Liver (tissue), 9 donors: ENCODE data around the gene TFB2M. TPM values are rescaled to one million over a fixed set of nuclear protein-coding genes. Genes with fewer than 3 reads are reported as not detected.

Experiments used
- DNase-seq: peaks from one replicate; pipeline ENCODE4 v3.0.0-alpha.2; 2017; ENCODE audit warnings: low spot score
- H3K27ac ChIP-seq, 2 donors: one replicate each; pipeline ENCODE4 v1.7.0; 2013; ENCODE audit warnings: inconsistent platforms in 2 of 2, low read length in 2 of 2, control low read depth in 1 of 2, low read depth in 1 of 2, mild to moderate bottlenecking in 1 of 2
- H3K27me3 ChIP-seq, 4 donors: one replicate each; pipeline versions ENCODE4 v1.6.1 to v1.7.0; 2013; ENCODE audit warnings: low read length in 3 of 4, inconsistent platforms in 1 of 4, mild to moderate bottlenecking in 1 of 4, moderate library complexity in 1 of 4; ENCODE audit not compliant: control insufficient read depth in 4 of 4, insufficient read depth in 4 of 4
- H3K36me3 ChIP-seq, 4 donors: one replicate each; pipeline versions ENCODE4 v1.6.1 to v1.7.0; 2013; ENCODE audit warnings: low read length in 3 of 4, mild to moderate bottlenecking in 3 of 4, low read depth in 1 of 4, moderate library complexity in 1 of 4; ENCODE audit not compliant: control insufficient read depth in 4 of 4, insufficient read depth in 3 of 4
- H3K4me1 ChIP-seq, 4 donors: one replicate each; pipeline versions ENCODE4 v1.6.1 to v1.7.0; 2013; ENCODE audit warnings: low read length in 3 of 4, mild to moderate bottlenecking in 3 of 4, moderate library complexity in 1 of 4; ENCODE audit not compliant: control insufficient read depth in 4 of 4, insufficient read depth in 4 of 4
- H3K4me3 ChIP-seq, 3 donors: one replicate each; pipeline versions ENCODE4 v1.6.1 to v1.7.0; 2013; ENCODE audit warnings: low read length in 3 of 3, control low read depth in 1 of 3, low read depth in 1 of 3, mild to moderate bottlenecking in 1 of 3
- H3K9ac ChIP-seq, 2 donors: one replicate each; pipeline ENCODE4 v1.7.0; 2013; ENCODE audit warnings: low read length in 2 of 2, mild to moderate bottlenecking in 2 of 2, moderate library complexity in 2 of 2, control low read depth in 1 of 2, low read depth in 1 of 2
- H3K9me3 ChIP-seq, 4 donors: one replicate each; pipeline versions ENCODE4 v1.6.1 to v1.7.0; 2013; ENCODE audit warnings: low read length in 3 of 4; ENCODE audit not compliant: control insufficient read depth in 4 of 4
- ATF3 ChIP-seq: IDR thresholded peaks from 2 replicates; pipeline ENCODE4 v1.6.1; 2016; ENCODE audit warnings: antibody characterized with exemption
- CTCF ChIP-seq: fragments of 150-350 bp; IDR thresholded peaks from 2 replicates; pipeline ENCODE4 v1.5.1; 2017; ENCODE audit warnings: improper control_type of control experiment, low read depth, low read length; ENCODE audit not compliant: missing input control
- EGR1 ChIP-seq, 2 donors: IDR thresholded peaks; 2 replicates each; pipeline ENCODE4 v1.6.1; 2016 to 2018; ENCODE audit warnings: antibody characterized with exemption in 2 of 2, low read depth in 2 of 2
- FOXA1 ChIP-seq: IDR thresholded peaks from 2 replicates; pipeline ENCODE4 v1.6.1; 2016; ENCODE audit warnings: antibody characterized with exemption
- FOXA2 ChIP-seq: IDR thresholded peaks from 2 replicates; pipeline ENCODE4 v1.6.1; 2016; ENCODE audit warnings: antibody characterized with exemption
- GABPA ChIP-seq, 2 donors: IDR thresholded peaks in 1 of 2; conservative IDR thresholded peaks in 1 of 2; 2 replicates each; pipeline ENCODE4 v1.6.1; 2016; ENCODE audit warnings: antibody characterized with exemption in 2 of 2, mild to moderate bottlenecking in 1 of 2, moderate library complexity in 1 of 2
- HNF4A ChIP-seq, 2 donors: conservative IDR thresholded peaks; 2 replicates each; pipeline ENCODE4 v1.6.1; 2016; ENCODE audit warnings: antibody characterized with exemption in 2 of 2, mild to moderate bottlenecking in 2 of 2
- HNF4G ChIP-seq: IDR thresholded peaks from 2 replicates; pipeline ENCODE4 v1.6.1; 2016; ENCODE audit warnings: antibody characterized with exemption
- JUND ChIP-seq, 2 donors: IDR thresholded peaks; 2 replicates each; pipeline ENCODE4 v1.6.1; 2016; ENCODE audit warnings: antibody characterized with exemption in 2 of 2
- MAX ChIP-seq: IDR thresholded peaks from 2 replicates; pipeline ENCODE4 v1.6.1; 2016; ENCODE audit warnings: antibody characterized with exemption
- NR2F2 ChIP-seq: IDR thresholded peaks from 2 replicates; pipeline ENCODE4 v1.6.1; 2016; ENCODE audit warnings: antibody characterized with exemption
- RAD21 ChIP-seq, 2 donors: IDR thresholded peaks; 2 replicates each; pipeline ENCODE4 v1.6.1; 2016; ENCODE audit warnings: antibody characterized with exemption in 2 of 2, mild to moderate bottlenecking in 2 of 2
- RXRA ChIP-seq, 2 donors: IDR thresholded peaks; 2 replicates each; pipeline ENCODE4 v1.6.1; 2017 to 2018; ENCODE audit warnings: antibody characterized with exemption in 2 of 2, mild to moderate bottlenecking in 1 of 2
- SP1 ChIP-seq: IDR thresholded peaks from 2 replicates; pipeline ENCODE4 v1.6.1; 2018; ENCODE audit warnings: antibody characterized with exemption, mild to moderate bottlenecking
- TAF1 ChIP-seq: conservative IDR thresholded peaks from 2 replicates; pipeline ENCODE4 v1.6.1; 2016; ENCODE audit warnings: antibody characterized with exemption, mild to moderate bottlenecking
- YY1 ChIP-seq: IDR thresholded peaks from 2 replicates; pipeline ENCODE4 v1.6.1; 2016; ENCODE audit warnings: antibody characterized with exemption, mild to moderate bottlenecking
- ZBTB33 ChIP-seq: IDR thresholded peaks from 2 replicates; pipeline ENCODE4 v1.6.1; 2016; ENCODE audit warnings: antibody characterized with exemption
- WGBS: extraction: QIAGEN DNeasy Blood & Tissue Kit; methylation state at CpG from one replicate; pipeline ENCODE4 v1.1.7; 2013; 5-methylcytosine and 5-hydroxymethylcytosine counted together
- polyA plus RNA-seq, 2 donors: library from polyadenylated mRNA; stranded (reverse) in 1 of 2; unstranded in 1 of 2; fragments of 200-250 nt in 1 of 2; fragments of >200 nt in 1 of 2; fragmentation: Nextera tagmentation in 1 of 2; extraction: Ambion mirVana in 1 of 2; gene quantifications; one replicate each; pipeline versions ENCODE4 v1.2.1 to v1.2.3, GENCODE V29; 2013 to 2015
- total RNA-seq, 2 donors: library from RNA; depleted of rRNA; stranded (reverse); fragments of >200 nt; gene quantifications; one replicate each; pipeline ENCODE4 v1.2.3, GENCODE V29; 2014
- donor health status: healthy.
- donor health status: healthy.
- donor health status: healthy.
- donor health status: healthy.
- donor health status: healthy.

TFB2M gene
- total and polyA plus RNA-seq, 4 donors = 15.0 to 26.4 (median 23.5) TPM

- TF ChIP-seq RAD21 (IDR thresholded peaks at IDR 0.05) = no peak
- no peak for TF ChIP-seq EGR1 (IDR thresholded peaks at IDR 0.05; ENCODE audit: low read depth in 2 of 2)
- TF ChIP-seq YY1 = no peak
- no peak for TF ChIP-seq NR2F2
- TF ChIP-seq FOXA2 = no peak
- no peak for TF ChIP-seq ATF3
- no peak for TF ChIP-seq FOXA1
- TF ChIP-seq CTCF = no peak
- TF ChIP-seq SP1 = no peak
- peaks cover 9 to 23% (median 14%) of the 10 kb centered on the region in 4 donors for H3K9me3 ChIP-seq
Observed at GRCh38 chr1:246518456-246519205, 47.4 kb downstream of the TFB2M start.

GRCh38 chr1:246517391-246517790 is 48.7 kb downstream of the TFB2M start:
- H3K27me3 ChIP-seq = no peaks in the 10 kb centered on the region
- H3K27ac ChIP-seq = no peak overlapping the region
- DNase-seq = no peak
- 86% methylated on average over 7 of the region's 7 CpGs for WGBS
- H3K36me3 ChIP-seq = no peaks in the 10 kb centered on the region
- TF ChIP-seq GABPA (IDR thresholded peaks at IDR 0.05 in 1 of 2, conservative IDR thresholded peaks at IDR 0.05 in 1 of 2) (no peak), HNF4A (conservative IDR thresholded peaks at IDR 0.05) (no peak)
- H3K4me1 ChIP-seq = no peaks in the 10 kb centered on the region
- peaks cover 9 to 23% (median 14%) of the 10 kb centered on the region in 4 donors for H3K9me3 ChIP-seq
- H3K9ac ChIP-seq = no peak overlapping the region
- no peak overlapping the region for H3K4me3 ChIP-seq

More at GRCh38 chr1:246518456-246519205, 47.4 kb downstream of the TFB2M start:
- H3K36me3 ChIP-seq = no peaks in the 10 kb centered on the region
- 93% methylated on average over 17 of the region's 17 CpGs for WGBS
- H3K4me1 ChIP-seq = no peaks in the 10 kb centered on the region
- DNase-seq = no peak
- H3K27ac ChIP-seq = no peak overlapping the region
- no peaks in the 10 kb centered on the region for H3K27me3 ChIP-seq
- H3K9ac ChIP-seq = no peak overlapping the region
- no peak overlapping the region for H3K4me3 ChIP-seq

- H3K4me1 ChIP-seq = no peaks in the 10 kb centered on the region
- TF ChIP-seq RAD21 (IDR thresholded peaks at IDR 0.05) = no peak
- no peak for TF ChIP-seq YY1
- no peak for TF ChIP-seq CTCF
- no peak for TF ChIP-seq FOXA2
- no peak for TF ChIP-seq MAX
- TF ChIP-seq HNF4A (conservative IDR thresholded peaks at IDR 0.05) = no peak
- TF ChIP-seq JUND (IDR thresholded peaks at IDR 0.05) = no peak
- no peak for TF ChIP-seq RXRA (IDR thresholded peaks at IDR 0.05)
- no peak for TF ChIP-seq ZBTB33
- no peak for TF ChIP-seq HNF4G
- TF ChIP-seq GABPA (IDR thresholded peaks at IDR 0.05 in 1 of 2, conservative IDR thresholded peaks at IDR 0.05 in 1 of 2) = no peak
- no peak for TF ChIP-seq ATF3
- no peak for TF ChIP-seq NR2F2
- TF ChIP-seq FOXA1 = no peak
- no peak for TF ChIP-seq EGR1 (IDR thresholded peaks at IDR 0.05; ENCODE audit: low read depth in 2 of 2)
- TF ChIP-seq TAF1 = no peak
- H3K4me3 ChIP-seq = no peak overlapping the region
- no peak overlapping the region for H3K9ac ChIP-seq
- H3K27me3 ChIP-seq = no peaks in the 10 kb centered on the region
- 96% methylated on average over 10 of the region's 10 CpGs for WGBS
- H3K27ac ChIP-seq = no peak overlapping the region
- H3K9me3 ChIP-seq = peaks cover 9 to 23% (median 14%) of the 10 kb centered on the region in 4 donors
- no peaks in the 10 kb centered on the region for H3K36me3 ChIP-seq
- no peak for DNase-seq
Observed at GRCh38 chr1:246516126-246516525, 49.9 kb downstream of the TFB2M start.
